AG08396 (cell line): ENCODE measurements around the gene PLEKHF1.

Experiments used
- DNase-seq: peaks from one replicate; pipeline ENCODE4 v3.0.0; 2012; ENCODE audit warnings: low spot score, mixed read lengths

Gene PLEKHF1

DNA sequence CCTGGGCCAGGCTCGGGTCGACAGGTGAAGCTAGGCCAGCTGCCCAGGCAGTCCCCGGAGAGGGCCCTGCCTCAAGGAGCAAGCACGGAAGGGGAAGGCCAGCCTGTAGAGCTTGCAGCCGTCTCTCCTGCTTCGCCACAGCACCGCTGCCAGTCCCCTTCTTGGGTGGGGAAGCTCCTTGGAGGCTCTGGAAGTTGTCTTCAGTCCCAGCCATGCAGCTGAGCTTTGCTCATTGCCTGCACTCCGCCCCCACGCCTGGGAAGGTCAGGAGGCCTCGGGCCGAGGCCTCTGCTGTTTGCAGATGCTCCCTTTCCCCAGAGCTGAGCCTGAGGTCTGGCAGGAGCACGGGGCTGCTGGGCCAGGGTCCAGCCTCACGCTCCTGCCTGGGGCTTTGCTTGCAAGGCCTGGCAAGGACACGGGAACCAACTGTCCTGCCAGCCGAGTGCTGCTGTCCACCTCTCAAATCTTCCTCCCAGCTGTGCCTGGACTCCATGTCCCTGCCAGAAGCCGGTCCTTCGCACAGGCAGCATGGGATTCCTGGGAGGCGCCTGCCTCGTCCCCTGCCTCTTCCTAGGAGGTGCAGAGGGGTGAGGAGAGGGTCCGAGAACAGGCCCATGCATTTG, 13.3 kb downstream of the PLEKHF1 start:
- no peak for DNase-seq

- no peak for DNase-seq
Measured at GRCh38 chr19:29679598-29680210, 14.4 kb downstream of the PLEKHF1 start.

DNA sequence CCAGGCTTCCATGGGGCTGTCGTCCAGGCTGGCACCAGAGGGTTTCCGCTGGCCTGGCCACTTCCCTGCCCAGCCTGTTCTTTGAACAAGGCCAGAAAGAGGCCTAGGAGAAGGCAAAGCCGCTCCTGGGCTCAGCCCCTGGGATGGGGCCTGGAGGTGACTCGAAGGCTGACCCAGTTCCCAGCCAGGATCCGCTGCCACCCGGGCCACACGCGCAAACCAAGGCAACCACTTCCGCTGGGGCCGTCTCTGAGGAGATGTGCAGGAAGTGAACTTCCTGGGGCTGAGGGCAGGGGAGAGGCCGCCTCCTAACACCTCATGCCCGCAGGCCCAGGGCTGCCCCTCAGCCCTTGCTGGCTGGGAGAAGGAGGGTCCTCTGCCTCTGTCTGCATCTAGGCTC, 15.2 kb downstream of the PLEKHF1 start:
- DNase-seq = no peak

- DNase-seq = no peak
Measured at GRCh38 chr19:29680937-29681336, 15.7 kb downstream of the PLEKHF1 start.

DNA sequence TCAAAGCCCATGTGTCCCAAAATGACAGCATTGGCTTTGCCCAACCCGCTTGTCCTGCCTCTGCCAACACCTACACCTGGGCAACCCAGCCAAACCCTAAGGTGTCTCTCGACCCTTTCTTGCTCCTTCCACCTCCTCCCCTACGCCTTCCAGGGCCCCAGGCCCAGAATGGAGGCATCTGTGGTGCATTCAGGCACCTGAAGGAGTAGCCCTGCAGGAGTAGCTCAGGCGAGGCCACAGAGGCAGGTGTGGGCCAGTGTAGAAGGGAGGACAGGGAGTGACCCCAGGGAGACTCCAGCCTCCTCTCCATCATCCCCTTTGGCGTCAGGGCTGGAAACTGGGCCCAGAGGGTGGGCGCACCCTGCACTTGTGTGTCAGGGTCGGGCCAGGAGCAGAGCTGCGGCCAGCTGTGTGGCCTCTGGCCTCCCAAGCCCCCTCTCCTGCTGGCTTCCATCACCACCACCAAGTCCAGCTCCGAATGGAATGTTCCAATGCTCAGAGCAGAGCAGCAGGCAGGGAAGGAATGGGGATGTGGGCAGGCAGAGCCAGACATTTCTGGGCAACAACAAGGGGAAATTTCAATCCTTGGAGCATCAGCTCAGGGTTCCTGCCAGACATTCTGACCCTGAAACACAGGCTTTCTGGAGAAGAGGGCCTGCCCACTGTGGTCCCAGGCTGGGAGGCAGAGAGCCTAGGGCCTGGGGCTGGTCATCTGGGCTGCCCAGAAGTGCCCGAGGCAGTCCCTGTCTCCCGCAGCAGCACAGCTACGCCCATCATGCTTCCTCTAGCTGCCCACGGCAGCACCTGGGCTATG, 16.4 kb downstream of the PLEKHF1 start:
- no peak for DNase-seq

GRCh38 chr19:29682236-29682895, 17.1 kb downstream of the PLEKHF1 start:
- DNase-seq = no peak

- no peak for DNase-seq
Measured at GRCh38 chr19:29683009-29683408, 17.7 kb downstream of the PLEKHF1 start.

DNA sequence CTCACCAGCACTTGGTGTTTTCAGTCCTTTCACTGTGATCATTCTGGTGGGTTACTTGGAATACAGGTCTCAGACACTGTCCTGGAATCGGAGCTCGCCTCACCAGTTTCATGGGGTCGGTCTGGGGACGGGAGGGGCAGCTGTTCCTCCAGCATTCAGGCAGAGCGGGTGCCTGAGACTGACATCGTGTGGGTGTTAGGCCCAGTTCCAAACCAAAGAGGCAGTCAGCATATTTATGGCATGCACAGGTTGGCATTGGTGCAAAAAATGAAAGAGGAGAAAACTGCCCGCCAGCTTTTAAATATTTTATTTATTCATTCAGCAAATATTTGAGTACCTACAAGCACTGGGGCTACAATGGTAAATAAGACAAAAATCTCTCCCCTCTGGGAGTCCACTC, 20.1 kb downstream of the PLEKHF1 start:
- DNase-seq = no peak

GRCh38 chr19:29686285-29686805, 21.1 kb downstream of the PLEKHF1 start:
- no peak for DNase-seq

- DNase-seq = peak; percentile 86
Measured at GRCh38 chr19:29687244-29687896, 22.1 kb downstream of the PLEKHF1 start.

- no peak for DNase-seq
Measured at GRCh38 chr19:29687897-29688728, 22.9 kb downstream of the PLEKHF1 start.

- DNase-seq = no peak
Measured at GRCh38 chr19:29690842-29691241, 25.6 kb downstream of the PLEKHF1 start.

GRCh38 chr19:29694161-29694560, 28.9 kb downstream of the PLEKHF1 start:
- no peak for DNase-seq

- peak; percentile 85 for DNase-seq
Measured at GRCh38 chr19:29694669-29695627, 29.7 kb downstream of the PLEKHF1 start.

GRCh38 chr19:29695765-29696564, 30.7 kb downstream of the PLEKHF1 start:
- no peak for DNase-seq

- DNase-seq = no peak
Measured at GRCh38 chr19:29696565-29696846, 31.2 kb downstream of the PLEKHF1 start.

- no peak for DNase-seq
Measured at GRCh38 chr19:29697523-29698261, 32.4 kb downstream of the PLEKHF1 start.

- no peak for DNase-seq
Measured at GRCh38 chr19:29699861-29700260, 34.6 kb downstream of the PLEKHF1 start.
